ENCODE results near the gene KCNH1.

The KCNH1 gene

DNA sequence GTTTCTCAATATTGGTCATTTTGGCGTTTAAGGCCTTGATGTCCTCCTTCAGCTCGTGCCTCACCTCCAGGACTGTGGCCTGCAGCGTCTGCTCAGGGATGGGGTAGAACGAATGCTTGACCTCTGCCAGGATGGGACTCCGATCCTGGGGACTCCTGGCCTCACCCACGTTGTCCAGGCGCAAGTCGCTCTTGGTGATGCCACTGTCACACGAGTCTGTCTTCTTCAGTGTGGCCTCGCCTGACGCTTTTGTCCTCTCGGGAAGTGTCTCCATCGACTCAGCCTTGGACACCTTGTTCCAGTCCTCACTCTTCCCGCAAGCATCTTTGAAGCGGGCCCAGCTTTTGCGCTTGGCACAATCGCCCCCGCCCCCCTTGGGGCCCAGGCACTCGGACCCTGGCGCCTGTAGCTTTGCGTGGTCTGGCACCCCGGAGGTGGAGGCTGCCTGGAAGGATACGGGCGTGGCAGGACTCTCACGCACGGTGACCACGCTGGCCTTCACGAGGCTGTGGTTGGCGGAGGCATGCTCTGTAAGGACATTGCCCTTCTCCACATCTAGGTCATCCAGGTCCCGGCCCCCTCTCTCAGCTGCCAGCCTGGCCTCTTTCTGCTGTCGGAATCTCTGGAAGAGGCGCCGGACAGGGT is 450.4 kb downstream of the KCNH1 start:
- TF ChIP-seq ZFX (IDR thresholded peaks at IDR 0.05) (no peak), CTCF (conservative IDR thresholded peaks at IDR 0.05) (no peak)
- H3K27ac ChIP-seq = no peak overlapping the region

DNA sequence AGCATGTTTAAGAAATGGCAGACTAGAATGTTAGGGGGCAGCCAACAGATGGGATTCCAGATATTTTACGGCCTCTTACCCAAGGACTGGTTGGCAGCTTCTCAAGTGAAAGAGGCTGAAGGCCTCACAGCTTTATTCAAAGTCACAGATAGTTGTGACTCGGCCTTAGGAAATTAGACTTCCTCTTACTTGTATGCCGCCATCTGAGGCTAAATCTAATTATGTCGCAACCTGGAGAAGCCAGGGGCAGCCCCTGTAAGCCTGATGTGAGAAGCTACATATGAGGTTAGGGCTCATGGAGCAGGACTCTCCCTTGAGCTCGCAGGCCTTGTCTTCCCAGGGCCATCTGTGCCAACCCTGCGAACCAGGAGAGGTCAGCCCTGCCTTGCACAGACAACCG is 452.8 kb downstream of the KCNH1 start:
- no peak overlapping the region for H3K27ac ChIP-seq
- TF ChIP-seq ZFX (IDR thresholded peaks at IDR 0.05) = no peak
- TF ChIP-seq CTCF (conservative IDR thresholded peaks at IDR 0.05) = no peak

DNA sequence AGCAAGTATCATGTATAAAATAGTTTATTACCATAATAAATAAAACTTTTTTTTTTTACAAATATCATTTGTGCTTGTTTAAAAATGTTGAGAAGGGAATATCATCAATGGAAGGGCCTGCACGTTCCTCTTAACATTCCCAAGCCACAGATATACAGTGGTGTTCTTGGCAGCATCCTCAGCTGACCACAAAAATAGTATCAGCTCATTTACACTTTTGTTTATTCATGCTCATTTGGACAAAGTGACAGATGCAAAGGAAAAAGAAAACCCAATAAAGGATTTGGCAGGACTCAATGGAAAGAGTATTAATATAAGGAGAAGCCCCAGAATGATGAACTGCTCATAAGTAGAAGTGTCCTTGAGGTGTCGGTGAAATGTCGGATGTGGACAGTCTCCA is 455.6 kb downstream of the KCNH1 start:
- TF ChIP-seq ZFX (IDR thresholded peaks at IDR 0.05) = no peak
- no peak for TF ChIP-seq CTCF (conservative IDR thresholded peaks at IDR 0.05)
- H3K27ac ChIP-seq = no peak overlapping the region

DNA sequence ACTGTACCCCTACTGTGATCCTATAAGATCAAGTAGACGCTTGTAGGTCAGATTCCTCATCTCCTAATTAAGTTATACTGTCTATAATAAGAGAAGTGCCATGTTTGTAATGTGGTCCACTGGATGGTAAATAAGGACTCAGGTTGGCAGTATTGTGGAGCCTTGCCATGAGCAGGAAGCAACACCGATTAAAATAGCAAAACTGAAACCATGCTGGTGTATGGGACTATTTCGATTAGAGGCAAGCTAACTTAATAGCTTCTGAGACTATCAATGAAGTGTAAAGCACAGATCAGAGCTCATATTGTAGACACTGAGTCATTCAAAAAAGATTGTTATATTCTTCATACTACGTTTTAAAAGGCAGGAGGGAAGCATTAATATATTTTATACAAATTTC is 456.4 kb downstream of the KCNH1 start:
- H3K27ac ChIP-seq = no peak overlapping the region

GRCh38 chr1:210676539-210676938 is 457.4 kb downstream of the KCNH1 start:
- H3K27ac ChIP-seq = no peak overlapping the region
- TF ChIP-seq ZFX (IDR thresholded peaks at IDR 0.05) (no peak), CTCF (conservative IDR thresholded peaks at IDR 0.05) (no peak)

More for the DNA sequence above, 456.4 kb downstream of the KCNH1 start:
- no peak for TF ChIP-seq ZFX (IDR thresholded peaks at IDR 0.05)
- no peak for TF ChIP-seq CTCF (conservative IDR thresholded peaks at IDR 0.05)

DNA sequence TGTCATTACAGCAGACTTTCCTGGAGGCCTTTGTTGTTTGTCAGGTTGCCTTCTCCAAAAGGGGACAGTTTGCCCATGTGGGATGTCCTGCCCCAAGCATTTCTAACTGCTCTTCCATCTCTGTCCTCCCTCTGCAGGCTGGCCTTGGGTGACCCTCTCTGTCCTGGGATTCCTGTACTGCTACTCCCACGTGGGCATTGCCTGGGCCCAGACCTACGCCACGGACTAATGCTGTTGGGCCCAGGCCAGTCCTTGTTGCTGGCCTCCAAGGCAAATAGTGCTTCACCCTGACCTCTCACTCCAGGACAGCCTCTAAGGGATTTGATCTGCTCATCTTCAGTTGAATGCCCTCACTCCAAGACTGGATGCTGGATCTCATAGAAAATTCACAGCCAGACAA is 459.8 kb downstream of the KCNH1 start:
- H3K27ac ChIP-seq = no peak overlapping the region
- no peak for TF ChIP-seq ZFX (IDR thresholded peaks at IDR 0.05)
- no peak for TF ChIP-seq CTCF (conservative IDR thresholded peaks at IDR 0.05)

GRCh38 chr1:210669951-210670350 is 464.0 kb downstream of the KCNH1 start:
- TF ChIP-seq ZFX (IDR thresholded peaks at IDR 0.05) = no peak
- TF ChIP-seq CTCF (conservative IDR thresholded peaks at IDR 0.05) = no peak
- H3K27ac ChIP-seq = no peak overlapping the region
